ENCODE results near the gene C11orf24.
"Not testable (repeated sequence)": the region's sequence is repeated elsewhere in the genome, so short reads cannot be mapped to it uniquely, and the experiment has no call there.

The C11orf24 gene
- 5.3 to 27.5 (median 14.4) reads per million in 17 experiments for total RNA-seq

DNA sequence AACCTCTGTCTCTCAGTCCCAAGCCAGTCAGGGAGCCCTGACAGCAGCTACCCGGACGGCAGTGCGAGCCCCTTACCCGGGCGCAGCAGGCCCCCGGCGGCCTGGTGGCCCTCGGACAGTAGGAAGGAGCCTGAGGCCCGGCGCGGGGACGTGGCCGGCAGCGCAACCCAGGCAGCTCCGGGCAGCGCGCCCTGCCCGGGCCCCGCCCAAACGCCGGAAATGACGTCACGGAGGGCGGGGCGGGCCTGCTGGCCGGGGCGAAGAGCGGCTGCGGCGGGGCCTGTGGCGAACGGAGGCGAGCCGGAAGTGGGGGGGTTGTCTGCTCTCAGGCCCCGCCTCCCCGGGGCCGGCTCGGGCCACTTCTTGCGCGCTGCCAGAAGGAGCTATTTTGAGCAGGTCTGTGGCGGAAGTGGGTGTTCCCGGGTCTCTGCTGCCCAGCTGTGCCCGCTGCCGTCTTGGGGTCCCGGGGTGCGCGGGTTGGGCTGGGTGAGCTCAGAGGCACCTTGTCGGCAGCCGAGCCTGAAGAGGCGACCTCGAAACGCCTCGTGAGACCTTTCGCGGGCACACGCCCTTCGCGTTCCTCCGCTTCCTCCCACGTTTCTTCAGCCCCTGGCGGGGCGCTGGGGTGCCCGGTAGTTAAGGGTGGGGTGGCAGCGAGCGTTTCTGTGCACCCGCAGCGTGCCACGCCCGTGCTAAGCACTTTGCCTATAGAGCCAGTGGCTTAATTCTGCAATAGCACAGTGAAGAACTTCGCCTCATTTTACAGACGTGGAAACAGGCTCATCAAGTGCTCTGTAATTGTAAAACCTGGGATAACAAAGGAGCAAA lies at the start of gene C11orf24:
Gene C11orf24 (minus strand): TSS at position 193 of the 828 bp plus-strand sequence. CDS start 8,206 bp downstream, outside the sequence.
- peak; percentile 98 to 99 (median 98) for DNase-seq

DNA sequence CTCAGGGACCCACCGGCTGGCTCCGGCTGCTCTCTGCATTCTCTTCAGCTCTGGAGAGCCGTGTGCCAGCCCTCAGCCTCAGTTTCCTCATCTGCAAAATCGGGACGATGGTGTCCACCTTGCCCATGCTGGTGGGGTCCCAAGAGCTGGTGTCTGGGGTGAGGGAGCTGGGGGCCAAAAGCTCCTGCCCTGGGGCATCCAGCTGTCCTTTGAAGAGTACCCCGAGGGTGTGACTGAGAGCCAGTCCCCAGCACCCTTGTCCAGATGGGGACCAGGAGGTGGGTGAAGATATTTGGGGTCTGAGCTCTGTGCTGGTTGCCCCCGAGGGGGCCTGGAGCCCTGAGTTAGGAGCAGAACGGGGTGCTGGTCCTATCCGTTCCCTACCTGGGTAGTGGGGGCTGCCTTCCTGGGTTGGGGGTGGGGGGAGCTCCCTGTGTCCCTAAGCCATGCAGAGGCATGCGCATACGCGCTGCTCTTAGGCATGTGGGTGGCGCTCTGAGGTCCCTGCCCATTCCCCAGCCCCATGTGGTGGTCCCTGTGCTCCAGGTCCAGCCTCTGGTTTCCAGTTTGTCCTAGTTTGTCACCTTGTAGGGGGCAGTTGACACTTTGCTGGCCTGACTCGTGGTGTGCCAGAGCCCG lies 45.5 kb upstream of the C11orf24 start:
- no peak for DNase-seq

DNA sequence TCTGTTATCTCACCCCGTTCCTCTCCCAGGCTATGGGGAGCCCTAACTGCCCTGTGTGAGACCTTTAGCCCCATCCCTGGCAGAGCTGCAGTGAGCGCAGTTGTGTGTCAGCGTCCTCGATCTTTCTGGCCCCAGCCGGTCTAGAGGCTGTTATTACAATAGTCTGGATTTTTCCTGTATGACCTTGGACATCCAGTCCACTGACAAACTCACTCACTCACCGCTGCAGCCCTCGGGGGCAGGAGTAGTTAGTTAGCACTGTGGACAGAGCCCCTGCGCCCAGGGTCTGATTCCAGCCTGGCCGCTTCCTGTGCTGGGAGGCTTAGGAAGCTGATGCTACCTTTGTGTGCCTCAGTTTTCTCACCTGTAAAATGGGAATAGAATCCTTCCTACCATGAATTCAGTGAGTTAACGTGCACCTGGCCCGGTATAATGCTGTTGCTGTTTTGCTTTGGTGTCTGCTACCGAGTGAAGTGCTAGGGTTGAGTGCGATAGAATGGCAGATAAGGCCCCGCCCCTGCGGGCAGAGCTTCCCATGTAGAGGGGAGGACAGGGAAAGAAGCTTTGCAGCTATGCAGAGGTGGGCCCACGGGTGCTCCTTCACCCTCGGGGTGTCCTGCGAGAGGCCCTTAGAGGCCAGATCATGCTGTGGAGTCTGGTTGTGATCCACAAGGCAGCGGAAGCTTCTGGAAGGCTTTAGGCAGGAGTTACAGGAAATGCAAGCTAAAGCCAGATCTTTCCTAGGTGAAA lies 43.6 kb upstream of the C11orf24 start:
- DNase-seq, result no peak

DNA sequence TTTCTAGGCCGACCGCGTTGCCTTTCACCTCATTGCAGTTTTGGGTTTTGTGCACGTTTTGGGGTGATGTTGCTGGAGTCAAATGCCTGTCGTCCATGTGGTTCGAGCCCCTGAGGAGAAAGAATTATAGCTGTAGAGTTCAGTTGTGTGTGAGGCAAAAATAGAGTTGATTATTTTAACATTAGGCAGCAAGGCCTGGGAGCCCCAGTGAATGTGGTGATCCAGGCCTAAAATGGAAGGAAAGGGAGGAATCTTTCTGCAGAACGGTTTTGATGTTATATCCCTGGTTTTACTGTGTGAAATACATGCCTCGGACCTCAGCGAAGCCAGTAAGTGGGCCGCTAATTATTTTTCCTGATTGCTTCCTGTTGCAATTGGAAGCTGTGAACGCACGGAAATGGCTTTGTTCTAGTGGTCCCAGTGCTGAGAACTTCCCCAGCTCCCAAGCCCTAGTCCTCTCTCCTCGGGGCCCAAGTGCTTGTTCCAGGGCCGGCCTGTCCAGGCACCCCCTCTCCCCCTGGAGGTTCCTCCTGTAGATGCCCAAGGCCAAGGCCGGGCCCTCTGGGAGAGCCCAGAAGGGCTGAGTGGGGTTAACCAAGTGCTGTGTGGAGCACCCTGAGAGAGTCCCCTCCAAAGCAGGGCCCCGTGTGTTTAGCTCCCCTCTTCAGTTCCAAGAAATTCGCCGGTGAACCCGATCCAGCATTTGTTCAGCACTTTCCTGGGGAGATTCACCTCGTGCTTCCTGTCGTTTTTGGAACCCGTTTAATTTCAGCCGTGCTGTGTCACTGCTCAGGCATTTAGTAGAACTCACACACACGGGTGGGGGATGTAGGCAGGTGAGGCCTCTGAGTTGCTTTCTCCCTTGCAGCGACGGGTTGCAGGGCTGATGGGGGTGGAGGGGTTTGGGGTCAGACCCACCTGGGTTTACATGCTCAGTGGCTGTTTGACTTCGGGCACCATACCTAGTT lies 42.7 kb upstream of the C11orf24 start:
- DNase-seq, result peak in 1 of 4 experiments; percentile 25

DNA sequence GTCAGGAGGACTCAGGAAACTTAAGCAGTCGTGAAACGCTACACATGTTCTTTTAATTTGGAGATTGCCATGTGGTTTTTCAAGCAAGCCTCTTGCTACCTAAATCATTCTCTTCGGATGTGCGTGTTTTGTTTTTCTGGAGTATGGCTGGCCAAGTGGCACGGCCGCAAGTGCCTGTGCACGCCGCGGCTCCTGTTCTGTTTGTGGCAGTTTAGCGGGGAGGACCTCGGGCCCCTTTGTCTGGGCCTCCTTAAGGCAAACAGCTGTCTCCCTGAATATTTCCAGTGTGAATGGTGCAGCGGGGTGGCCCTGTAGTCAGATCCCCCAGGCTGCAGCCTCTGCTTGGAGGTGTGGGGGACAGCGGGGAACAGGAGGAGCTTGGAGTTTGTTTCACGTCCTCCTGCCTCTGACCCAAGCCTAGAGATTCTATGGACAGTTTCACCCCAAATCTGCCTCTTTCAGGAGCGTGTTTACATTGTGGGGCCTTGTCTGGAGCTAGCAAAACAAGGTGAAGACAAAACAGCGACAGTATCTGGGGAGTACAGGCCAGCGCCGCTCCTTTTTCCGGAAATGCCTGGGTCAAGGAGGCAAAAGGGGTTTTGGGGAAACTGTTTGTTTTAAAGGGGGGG lies 41.9 kb upstream of the C11orf24 start:
- DNase-seq, result no peak

DNA sequence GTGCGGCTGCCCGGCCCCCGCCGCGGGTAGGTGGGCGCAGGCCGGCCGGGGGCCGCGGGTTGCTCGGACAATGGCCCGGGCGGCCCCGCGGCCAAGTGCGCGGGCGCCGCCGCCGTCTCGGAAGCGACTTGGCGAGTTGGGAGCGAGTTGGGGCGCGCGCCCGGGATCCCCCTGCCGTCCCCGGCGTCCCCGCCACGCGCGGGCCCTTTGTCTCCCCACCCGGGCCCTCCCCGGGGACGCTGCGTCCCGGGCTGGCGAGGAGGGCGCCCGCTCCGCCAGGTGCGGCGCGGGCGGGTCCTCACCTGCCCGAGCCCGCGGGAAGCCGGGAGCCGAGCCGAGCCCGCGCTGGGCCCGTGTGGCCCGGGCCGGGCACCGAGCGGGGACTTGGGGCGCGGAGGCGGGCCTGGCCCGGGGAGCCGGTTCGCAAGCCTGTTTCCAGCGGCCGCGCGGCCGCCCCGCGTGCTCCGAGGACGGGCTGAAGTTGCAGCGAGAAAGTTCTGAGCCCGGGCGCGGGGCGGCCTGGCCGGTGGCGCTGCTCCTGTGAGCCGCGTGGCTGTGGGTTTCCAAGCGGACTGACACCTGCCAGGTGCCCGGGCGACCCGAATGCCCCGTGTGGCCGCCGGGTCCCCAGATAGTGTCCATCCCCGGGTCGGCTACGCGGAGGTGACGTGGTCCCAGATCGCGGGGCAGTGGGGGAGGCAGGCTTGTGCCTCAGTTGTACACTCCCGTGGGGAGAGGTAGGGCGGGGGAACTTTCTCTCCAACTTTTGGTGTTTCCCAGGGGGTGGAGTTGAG lies 41.2 kb upstream of the C11orf24 start:
- DNase-seq, result peak in 2 of 4 experiments; percentile 43 to 55

DNA sequence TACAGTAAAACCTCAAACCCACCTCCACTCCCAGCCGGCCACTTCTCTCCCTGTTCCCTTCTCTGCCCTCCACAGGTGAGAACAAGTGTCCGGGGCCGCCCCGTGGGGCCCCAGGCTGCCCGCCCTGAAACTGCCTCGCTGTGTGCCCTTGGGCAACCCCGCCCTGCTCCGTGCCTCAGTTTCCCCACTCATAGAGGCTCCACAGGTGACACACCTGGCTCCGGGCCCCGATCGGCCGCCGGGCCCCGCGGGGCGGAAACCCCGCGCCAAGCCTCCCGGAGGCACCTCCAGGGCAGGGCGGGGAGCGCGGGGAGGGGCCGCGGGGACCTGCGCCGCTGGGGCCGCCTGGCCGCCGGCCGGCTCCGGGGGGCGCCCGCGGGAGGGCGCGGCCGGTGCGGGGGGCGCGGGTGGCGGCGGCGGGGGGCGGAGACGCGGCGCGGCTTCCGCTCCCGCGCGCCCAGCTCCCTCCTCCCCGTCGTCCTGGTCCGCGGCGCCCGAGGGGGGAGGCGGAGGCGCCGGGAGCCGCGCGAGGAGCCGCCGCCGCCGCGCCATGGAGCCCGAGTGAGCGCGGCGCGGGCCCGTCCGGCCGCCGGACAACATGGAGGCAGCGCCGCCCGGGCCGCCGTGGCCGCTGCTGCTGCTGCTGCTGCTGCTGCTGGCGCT lies 40.5 kb upstream of the C11orf24 start, which contains the start of gene LRP5:
Gene LRP5 (plus strand): TSS at position 475 of the 663 bp plus-strand sequence. CDS start 124 bp downstream, at position 599.
- peak; percentile 21 to 71 (median 48) for DNase-seq

DNA sequence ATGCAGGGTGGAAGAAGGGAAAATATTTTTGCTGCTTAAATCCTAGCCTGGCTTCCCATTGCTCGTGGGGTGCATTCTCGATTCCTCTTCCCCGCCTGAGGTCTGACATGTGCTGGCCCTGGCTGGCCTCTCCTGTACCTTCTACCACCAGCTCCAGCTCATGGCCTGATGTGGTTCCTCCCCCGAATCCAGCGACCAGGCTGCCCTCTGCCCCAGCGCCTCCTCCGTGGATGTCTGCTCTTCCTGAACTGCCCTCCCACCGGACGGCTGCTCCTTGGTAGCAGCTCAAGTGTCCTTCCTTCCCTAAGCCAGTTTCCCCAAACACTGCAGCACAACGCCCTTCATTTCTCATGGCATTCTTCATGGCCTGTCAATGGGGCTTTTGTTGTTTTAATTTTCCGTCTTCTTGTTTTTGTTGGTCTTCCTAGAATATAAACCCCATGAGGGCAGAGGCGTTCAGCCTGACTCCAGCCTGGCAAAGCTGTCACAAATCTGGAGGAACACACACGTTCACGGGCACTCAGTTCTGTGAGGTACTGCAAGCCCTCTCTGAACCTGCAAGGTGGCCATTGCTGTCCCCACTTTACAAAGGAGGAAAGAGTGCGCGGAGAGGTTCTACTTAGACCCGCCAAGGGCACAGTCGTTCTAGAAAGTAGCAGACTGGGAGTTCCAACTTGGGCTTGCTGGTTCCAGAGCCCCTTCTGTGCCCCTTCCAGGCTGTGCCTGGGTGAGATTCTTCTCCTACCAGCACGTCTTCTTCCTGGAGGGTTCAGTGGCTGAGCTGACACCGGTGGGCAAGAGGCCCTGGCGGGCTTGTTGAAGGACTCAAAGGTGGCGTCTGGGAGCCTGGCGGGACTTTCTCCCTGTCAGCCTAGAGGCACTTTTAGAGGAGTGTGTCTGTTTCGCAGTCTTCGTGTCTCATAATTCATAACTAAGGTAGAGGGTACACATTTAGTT lies 39.7 kb upstream of the C11orf24 start:
- peak; percentile 34 to 77 (median 66) for DNase-seq

DNA sequence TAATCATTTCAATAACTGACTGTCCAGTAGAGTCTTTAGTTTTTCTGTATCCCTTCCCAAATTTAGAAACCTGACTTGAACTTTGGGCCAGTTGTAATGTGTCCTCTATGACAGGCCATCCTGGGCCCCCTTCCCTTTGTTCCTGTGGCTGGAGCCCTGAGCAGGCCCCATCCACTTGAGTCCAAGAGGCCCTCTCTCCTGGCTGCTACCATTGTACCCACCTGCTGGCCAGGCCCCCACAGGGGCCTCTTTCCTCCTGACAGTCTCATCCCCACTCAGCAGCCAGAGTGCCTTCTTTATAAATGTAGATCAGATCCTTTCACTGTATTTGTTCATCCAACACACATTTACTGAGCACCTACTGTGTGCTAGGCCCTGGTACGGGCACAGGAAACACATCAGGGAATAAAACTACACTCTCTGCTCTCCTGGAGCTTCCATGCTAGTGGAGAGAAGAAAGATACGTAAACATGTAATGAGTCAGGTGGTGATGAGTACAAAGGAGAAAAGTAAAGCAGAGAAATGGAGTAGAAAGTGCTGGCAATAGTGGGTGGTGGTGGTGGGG lies 37.9 kb upstream of the C11orf24 start:
- no peak for DNase-seq

DNA sequence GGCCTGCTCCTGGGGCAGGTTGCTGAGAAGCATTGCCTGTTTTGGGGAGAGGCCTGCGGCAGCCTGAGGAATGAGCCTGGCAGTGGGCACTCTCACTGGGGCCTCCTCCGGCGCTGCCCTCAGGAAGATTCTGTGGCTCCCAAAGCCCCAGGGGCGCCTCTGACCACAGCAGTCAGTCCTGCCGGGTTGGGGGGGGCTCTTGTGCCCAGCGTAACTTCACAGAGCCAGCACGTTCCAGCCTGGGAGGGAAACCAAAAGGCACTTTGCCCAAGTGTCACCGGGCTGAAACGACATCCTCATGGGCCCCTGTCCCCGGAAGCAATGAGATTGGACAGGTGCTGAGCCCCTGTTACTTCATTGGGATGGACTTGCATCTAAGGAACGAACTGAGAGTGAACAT lies 36.3 kb upstream of the C11orf24 start:
- no peak for DNase-seq

DNA sequence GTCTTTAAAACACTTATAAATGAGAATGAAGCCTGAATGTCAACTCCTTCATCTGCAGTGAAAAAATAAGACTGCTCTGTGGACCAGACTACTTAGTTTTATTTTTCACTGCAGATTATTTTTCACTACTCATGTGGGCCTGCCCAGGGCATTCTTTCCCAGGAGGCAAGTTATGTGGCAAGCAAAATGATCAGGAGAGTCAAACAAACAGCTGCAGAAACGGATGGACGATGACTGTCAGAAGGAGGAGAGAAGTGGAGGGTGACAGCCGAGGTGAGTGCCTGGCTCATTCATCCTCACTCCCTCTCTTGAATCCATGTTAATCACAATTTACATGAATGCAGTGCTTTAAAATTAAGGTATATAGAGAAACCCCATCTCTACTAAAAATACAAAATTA lies 34.9 kb upstream of the C11orf24 start:
- DNase-seq, result no peak

DNA sequence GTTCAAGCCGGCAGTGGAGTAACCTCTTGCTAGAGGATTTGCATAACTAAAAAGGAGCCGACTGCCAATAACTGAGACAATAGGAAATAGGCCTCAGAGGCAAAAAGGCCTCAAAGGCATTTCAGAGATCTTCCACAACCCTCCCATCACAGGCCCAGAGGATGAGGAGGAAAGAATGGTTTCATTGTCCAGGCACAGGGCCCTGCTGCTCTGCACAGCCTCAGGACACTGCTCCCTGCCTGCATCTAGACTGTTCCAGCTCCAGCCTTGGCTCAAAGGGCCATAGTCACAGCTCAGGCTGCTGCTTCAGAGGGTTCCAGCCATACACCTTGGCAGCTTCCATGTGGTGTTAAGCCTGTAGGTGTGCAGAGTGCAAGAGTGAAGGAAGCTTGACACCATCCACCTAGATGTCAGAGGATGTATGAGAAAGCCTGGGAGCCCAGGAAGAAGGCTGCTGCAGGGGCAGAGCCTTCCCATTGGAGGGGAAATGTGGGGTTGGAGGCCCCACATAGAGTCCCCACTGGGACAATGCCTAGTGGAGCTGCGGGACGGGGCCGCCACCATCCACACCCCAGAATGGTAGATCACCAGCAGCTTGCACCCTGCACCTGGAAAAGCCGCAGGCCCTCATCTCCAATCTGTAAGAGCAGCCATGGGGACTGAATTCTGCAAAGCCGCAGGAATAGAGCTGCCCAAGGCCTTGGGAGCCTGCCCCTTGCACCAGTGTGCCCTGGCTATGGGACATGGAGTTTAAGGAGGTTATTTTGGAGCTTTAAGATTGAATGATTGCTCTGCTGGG lies 32.4 kb upstream of the C11orf24 start:
- no peak for DNase-seq

DNA sequence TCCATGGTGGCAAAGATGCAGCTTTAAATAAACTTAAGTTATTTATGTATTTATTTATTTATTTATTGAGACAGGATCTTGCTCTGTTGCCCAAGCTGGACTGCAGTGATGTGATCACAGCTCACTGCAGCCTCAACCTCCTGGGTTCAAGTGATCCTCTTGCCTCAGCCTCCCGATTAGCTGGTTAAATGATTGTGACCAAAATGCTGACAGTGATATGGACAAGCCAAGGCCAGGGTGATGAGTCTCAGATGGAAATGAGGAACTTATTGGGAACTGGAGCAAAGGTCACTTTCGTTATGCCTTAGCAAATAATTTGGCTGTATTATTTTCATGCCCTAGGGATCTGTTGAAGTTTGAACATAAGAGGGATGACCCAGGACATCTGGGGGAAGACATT lies 31.3 kb upstream of the C11orf24 start:
- DNase-seq, result peak; percentile 65 to 84 (median 74)

DNA sequence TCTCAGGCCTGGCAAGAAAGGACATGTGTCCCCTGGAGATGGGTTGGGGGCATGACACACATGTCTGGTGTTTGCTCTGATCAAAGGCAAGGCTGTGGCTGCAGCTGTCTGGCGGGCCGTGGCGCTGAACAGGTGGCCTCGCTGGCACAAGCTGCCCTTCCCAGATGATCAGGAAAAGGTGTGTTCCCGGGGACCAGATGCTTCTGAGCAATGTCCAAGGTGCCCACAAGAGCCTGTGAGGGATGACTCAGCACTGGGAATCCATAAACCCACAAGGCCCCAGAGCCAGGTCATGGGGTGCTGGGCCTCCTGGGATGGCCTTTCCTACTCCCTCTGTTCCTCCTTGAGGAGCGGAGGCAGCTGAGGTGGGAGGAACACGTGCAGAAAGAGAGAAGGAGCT lies 30.9 kb upstream of the C11orf24 start:
- DNase-seq, result peak in 3 of 4 experiments; percentile 30 to 51 (median 37)

DNA sequence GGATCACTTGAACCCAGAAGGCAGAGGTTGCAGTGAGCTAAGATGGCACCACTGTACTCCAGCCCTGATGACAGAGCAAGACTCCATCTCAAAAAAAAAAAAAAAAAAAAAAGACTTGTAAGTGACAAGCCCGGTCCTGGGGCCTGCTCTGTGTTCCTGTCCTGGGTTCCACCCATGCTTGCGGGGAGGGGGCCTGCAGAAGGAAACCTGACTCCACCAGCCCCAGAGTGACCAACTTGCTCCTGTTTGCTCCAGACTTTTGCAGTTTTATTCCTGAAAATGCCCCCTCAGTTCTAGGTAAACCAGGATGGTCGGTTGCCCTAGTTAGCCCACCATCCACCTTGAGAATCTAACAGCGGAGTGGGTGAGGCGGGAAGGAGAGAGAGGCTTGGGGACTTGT lies 30.5 kb upstream of the C11orf24 start:
- no peak for DNase-seq

DNA sequence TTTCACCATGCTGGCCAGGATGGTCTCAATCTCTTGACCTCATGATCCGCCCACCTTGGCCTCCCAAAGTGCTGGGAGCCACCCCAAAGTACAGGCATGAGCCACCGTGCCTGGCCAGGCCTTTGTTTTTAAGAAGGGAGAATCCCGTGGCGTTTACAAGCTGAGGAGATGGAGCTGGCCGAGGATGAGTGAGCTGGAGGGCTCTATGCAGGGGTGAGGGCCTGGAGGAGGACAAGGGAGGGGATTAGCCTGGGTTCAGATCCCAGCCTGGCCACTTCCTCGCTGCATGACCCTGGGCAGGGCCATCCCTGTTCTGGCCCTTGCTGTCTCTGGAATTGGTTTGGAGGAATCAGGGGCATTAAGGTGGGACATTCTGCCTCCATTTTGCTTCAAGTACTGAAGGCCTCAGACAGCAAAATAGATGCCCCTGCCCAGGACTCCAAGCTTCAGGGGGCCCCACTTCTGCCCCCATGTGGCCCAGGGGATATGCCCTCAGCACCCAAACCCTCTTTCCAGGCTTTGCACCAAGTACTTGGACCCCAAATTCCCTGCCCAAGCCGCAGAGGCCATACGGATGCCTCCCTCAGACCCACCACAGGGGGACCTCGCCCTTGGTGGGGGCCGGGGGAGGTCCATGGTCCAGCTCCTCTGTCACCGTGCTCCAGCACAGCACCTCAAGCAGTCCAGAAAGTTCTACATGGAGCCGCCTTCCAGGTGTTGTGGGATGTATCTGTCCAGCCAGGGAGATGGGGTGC lies 28.5 kb upstream of the C11orf24 start:
- DNase-seq, result no peak

DNA sequence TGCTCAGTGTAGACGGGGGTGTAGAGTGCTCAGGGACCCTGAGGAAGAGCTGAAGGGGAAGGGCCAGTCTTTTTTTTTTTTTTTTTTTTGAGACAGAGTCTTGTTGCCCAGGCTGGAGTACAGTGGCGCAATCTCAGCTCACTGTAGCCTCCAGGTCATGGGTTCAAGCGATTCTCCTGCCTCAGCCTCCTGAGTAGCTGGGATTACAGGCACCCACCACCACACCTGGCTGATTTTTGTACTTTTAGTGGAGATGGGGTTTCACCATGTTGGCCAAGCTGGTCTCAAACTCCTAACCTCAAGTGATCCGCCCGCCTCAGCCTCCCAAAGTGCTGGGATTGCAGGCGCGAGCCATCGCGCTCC lies 27.7 kb upstream of the C11orf24 start:
- not testable (repeated sequence) for DNase-seq

Data from suppressor macrophage (primary cell).